HEK293 (cell line): ENCODE results near the gene PDCD7.

Experiments
- GLI4 ChIP-seq: fragments of 450-650 bp; formaldehyde crosslinking; IDR thresholded peaks from 2 replicates; pipeline ENCODE4 v1.5.1; 2016; ENCODE audit warnings: missing biosample characterization, missing genetic modification characterization
- HOXC10 ChIP-seq: sonication (generic); formaldehyde crosslinking; IDR thresholded peaks from 2 replicates; pipeline ENCODE4 v1.8.1; 2023; ENCODE audit warnings: mild to moderate bottlenecking, missing genetic modification reagents
- KLF16 ChIP-seq: fragments of 450-650 bp; formaldehyde crosslinking; IDR thresholded peaks from 2 replicates; pipeline ENCODE4 v1.5.1; 2017; ENCODE audit warnings: missing biosample characterization, missing genetic modification characterization
- MYNN ChIP-seq: fragments of 450-650 bp; formaldehyde crosslinking; IDR thresholded peaks from 2 replicates; pipeline ENCODE4 v1.5.1; 2016; ENCODE audit warnings: missing biosample characterization, missing genetic modification characterization, borderline replicate concordance
- PRDM10 ChIP-seq: fragments of 450-650 bp; formaldehyde crosslinking; IDR thresholded peaks from 2 replicates; pipeline ENCODE4 v1.5.1; 2016; ENCODE audit warnings: missing biosample characterization, missing genetic modification characterization
- SP3 ChIP-seq: fragments of 450-650 bp; formaldehyde crosslinking; IDR thresholded peaks from 2 replicates; pipeline ENCODE4 v1.5.1; 2016; ENCODE audit warnings: missing biosample characterization, missing genetic modification characterization
- ZBTB44 ChIP-seq: fragments of 450-650 bp; IDR thresholded peaks from 2 replicates; pipeline ENCODE4 v1.5.1; 2018; ENCODE audit warnings: missing biosample characterization, mild to moderate bottlenecking, missing genetic modification characterization
- ZFP3 ChIP-seq: fragments of 450-650 bp; formaldehyde crosslinking; IDR thresholded peaks from 2 replicates; pipeline ENCODE4 v1.5.1; 2016; ENCODE audit warnings: low read depth, missing biosample characterization, missing genetic modification characterization
- ZNF148 ChIP-seq: fragments of 450-650 bp; formaldehyde crosslinking; IDR thresholded peaks from 2 replicates; pipeline ENCODE4 v1.5.0; 2017; ENCODE audit warnings: missing biosample characterization, missing genetic modification characterization, borderline replicate concordance
- ZNF175 ChIP-seq: fragments of 450-650 bp; formaldehyde crosslinking; IDR thresholded peaks from 2 replicates; pipeline ENCODE4 v1.5.1; 2016; ENCODE audit warnings: missing biosample characterization, missing genetic modification characterization
- ZNF184 ChIP-seq: fragments of 450-650 bp; IDR thresholded peaks from 2 replicates; pipeline ENCODE4 v1.5.1; 2018; ENCODE audit warnings: missing biosample characterization, mild to moderate bottlenecking, missing genetic modification characterization
- ZNF23 ChIP-seq: fragments of 450-650 bp; formaldehyde crosslinking; IDR thresholded peaks from 2 replicates; pipeline ENCODE4 v1.5.1; 2016; ENCODE audit warnings: missing biosample characterization, missing genetic modification characterization, borderline replicate concordance
- ZNF266 ChIP-seq: fragments of 450-650 bp; formaldehyde crosslinking; IDR thresholded peaks from 2 replicates; pipeline ENCODE4 v1.5.1; 2016; ENCODE audit warnings: missing biosample characterization, missing genetic modification characterization, low read depth
- ZNF280D ChIP-seq: fragments of 450-650 bp; formaldehyde crosslinking; IDR thresholded peaks from 2 replicates; pipeline ENCODE4 v1.5.1; 2016; ENCODE audit warnings: missing biosample characterization, missing genetic modification characterization
- ZNF394 ChIP-seq: fragments of 450-650 bp; formaldehyde crosslinking; IDR thresholded peaks from 2 replicates; pipeline ENCODE4 v1.5.1; 2016; ENCODE audit warnings: missing biosample characterization, missing genetic modification characterization, mild to moderate bottlenecking, moderate library complexity, borderline replicate concordance
- ZNF433 ChIP-seq: fragments of 450-650 bp; formaldehyde crosslinking; IDR thresholded peaks from 2 replicates; pipeline ENCODE4 v1.5.1; 2016; ENCODE audit warnings: missing biosample characterization, missing genetic modification characterization, low read depth
- ZNF449 ChIP-seq: fragments of 450-650 bp; formaldehyde crosslinking; IDR thresholded peaks from 2 replicates; pipeline ENCODE4 v1.5.1; 2017; ENCODE audit warnings: missing biosample characterization, mild to moderate bottlenecking, missing genetic modification characterization, moderate library complexity
- ZNF544 ChIP-seq: fragments of 450-650 bp; formaldehyde crosslinking; IDR thresholded peaks from 2 replicates; pipeline ENCODE4 v1.5.0; 2017; ENCODE audit warnings: missing biosample characterization, missing genetic modification characterization
- ZNF548 ChIP-seq: fragments of 450-650 bp; formaldehyde crosslinking; IDR thresholded peaks from 2 replicates; pipeline ENCODE4 v1.5.1; 2016; ENCODE audit warnings: missing biosample characterization, missing genetic modification characterization
- ZNF560 ChIP-seq: fragments of 450-650 bp; formaldehyde crosslinking; IDR thresholded peaks from 2 replicates; pipeline ENCODE4 v1.5.1; 2017; ENCODE audit warnings: missing biosample characterization, missing genetic modification characterization, borderline replicate concordance
- ZNF571 ChIP-seq: fragments of 450-650 bp; formaldehyde crosslinking; IDR thresholded peaks from 2 replicates; pipeline ENCODE4 v1.5.0; 2017; ENCODE audit warnings: missing biosample characterization, missing genetic modification characterization
- ZNF639 ChIP-seq: fragments of 450-650 bp; formaldehyde crosslinking; IDR thresholded peaks from 2 replicates; pipeline ENCODE4 v1.5.1; 2016; ENCODE audit warnings: missing biosample characterization, missing genetic modification characterization
- ZNF658 ChIP-seq: fragments of 450-650 bp; formaldehyde crosslinking; IDR thresholded peaks from 2 replicates; pipeline ENCODE4; 2016; ENCODE audit warnings: missing biosample characterization, missing genetic modification characterization
- ZNF837 ChIP-seq: fragments of 450-650 bp; formaldehyde crosslinking; IDR thresholded peaks from 2 replicates; pipeline ENCODE4 v1.5.1; 2016; ENCODE audit warnings: missing biosample characterization, missing genetic modification characterization
- ZXDB ChIP-seq: fragments of 450-650 bp; formaldehyde crosslinking; IDR thresholded peaks from 2 replicates; pipeline ENCODE4 v1.5.1; 2016; ENCODE audit warnings: missing biosample characterization, missing genetic modification characterization

Gene PDCD7

GRCh38 chr15:65133548-65134200 lies at the start of gene PDCD7 (continued):
- no peak for TF ChIP-seq ZNF280D (tag by site-specific recombination)
- no peak for TF ChIP-seq ZNF394 (tag by site-specific recombination)
- TF ChIP-seq ZFP3 (tag by site-specific recombination): no peak; the same call in 1 of the 2 replicates
- peak; percentile 71 for TF ChIP-seq SP3 (tag by site-specific recombination)
- no peak for TF ChIP-seq ZNF184 (tag by site-specific recombination)
- no peak for TF ChIP-seq ZNF175
- TF ChIP-seq ZXDB: peak; percentile 81
- no peak for TF ChIP-seq ZNF548 (tag by site-specific recombination)
- TF ChIP-seq ZBTB44: no peak
- TF ChIP-seq HOXC10 (CRISPR knock-in tag): no peak
- no peak for TF ChIP-seq ZNF23 (tag by site-specific recombination)
- no peak for TF ChIP-seq MYNN (tag by site-specific recombination)
- no peak for TF ChIP-seq ZNF433 (tag by site-specific recombination)
- no peak for TF ChIP-seq ZNF148 (tag by site-specific recombination)
- no peak for TF ChIP-seq ZNF560
- TF ChIP-seq GLI4 (tag by site-specific recombination): no peak
- TF ChIP-seq PRDM10 (tag by site-specific recombination): no peak
- TF ChIP-seq ZNF544: no peak
- TF ChIP-seq KLF16: peak; percentile 57; the same call in 1 of the 2 replicates
- TF ChIP-seq ZNF449 (tag by site-specific recombination): no peak
- TF ChIP-seq ZNF837: no peak
- no peak for TF ChIP-seq ZNF266 (tag by site-specific recombination)
- TF ChIP-seq ZNF639 (tag by site-specific recombination): no peak
- no peak for TF ChIP-seq ZNF571 (tag by site-specific recombination)
- no peak for TF ChIP-seq ZNF658 (tag by site-specific recombination)
